ENCODE measurements around the gene VTCN1.
"Not testable (repeated sequence)": the region's sequence is repeated elsewhere in the genome, so short reads cannot be mapped to it uniquely, and the experiment has no call there.

VTCN1 gene

DNA sequence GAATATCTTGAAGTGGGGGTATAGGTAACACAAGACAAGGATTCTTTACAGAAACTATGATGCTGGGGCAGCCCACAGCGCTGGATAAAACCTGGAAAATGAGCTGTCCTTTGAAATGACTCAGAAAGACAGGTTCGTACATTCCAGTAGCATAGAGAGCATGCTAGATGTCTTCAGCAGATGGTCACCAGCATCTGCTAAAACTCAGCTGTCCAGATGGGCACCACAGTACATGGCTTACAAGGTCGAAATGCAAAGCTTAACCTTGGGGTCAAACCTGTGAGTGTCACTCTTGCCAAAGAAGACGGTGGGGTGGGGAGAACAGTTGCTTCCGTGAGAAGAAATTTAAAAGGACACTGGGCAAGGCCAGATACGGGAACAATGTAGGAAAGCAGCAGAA, 47.9 kb downstream of the VTCN1 start:
- DNase-seq = no peak

DNA sequence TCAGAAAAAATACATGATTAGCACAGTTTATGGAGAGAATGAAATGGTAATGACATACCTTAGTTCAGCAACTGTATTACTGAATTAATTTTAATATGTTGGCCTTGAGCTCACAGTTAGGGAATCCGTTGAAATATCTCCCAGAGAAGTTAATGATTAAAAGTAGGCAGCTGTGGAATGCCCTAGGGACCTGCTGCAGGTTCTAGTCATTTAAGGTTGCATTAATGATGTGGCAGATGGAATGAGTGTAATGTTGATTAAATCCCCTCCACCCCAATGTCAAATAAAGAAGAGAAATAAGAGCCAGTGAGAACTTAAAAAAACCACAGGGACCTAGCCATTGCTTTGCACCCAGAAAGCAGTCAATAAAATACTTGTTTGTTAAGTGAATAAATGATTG, 48.8 kb downstream of the VTCN1 start:
- no peak for DNase-seq

DNA sequence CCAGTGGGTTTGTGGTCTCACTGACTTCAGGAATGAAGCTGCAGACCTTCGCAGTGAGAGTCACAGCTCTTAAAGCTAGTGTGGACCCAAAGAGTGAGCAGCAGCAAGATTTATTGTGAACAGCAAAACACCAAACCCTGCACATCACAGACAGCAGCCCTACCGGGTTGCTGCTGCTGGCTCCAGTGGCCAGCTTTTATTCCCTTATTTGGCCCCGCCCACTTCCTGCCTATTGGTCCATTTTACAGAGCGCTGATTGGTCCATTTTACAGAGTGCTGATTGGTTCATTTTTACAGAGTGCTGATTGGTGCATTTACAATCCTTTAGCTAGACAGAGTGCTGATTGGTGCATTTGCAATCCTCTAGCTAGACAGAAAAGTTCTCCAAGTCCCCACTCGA, 59.4 kb downstream of the VTCN1 start:
- not testable (repeated sequence) for DNase-seq

DNA sequence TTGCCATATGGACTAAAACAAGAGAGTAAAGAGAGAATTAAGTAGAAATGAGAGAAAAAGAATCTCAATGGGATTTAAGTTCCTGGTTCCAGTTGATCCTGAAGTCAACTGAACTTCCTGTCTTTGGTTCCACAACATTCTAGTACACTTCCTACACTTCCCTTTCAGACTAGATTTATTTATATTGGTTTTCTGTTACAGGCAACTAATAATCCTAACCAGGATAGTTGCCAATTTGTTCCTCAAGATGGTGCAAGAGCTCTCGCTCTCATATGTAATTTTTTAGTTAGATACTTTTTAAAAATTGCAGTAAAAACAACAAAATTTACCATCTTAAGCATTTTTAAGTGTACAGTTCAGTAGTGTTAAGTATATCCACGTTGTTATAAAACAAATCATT, 60.4 kb downstream of the VTCN1 start:
- DNase-seq = no peak

DNA sequence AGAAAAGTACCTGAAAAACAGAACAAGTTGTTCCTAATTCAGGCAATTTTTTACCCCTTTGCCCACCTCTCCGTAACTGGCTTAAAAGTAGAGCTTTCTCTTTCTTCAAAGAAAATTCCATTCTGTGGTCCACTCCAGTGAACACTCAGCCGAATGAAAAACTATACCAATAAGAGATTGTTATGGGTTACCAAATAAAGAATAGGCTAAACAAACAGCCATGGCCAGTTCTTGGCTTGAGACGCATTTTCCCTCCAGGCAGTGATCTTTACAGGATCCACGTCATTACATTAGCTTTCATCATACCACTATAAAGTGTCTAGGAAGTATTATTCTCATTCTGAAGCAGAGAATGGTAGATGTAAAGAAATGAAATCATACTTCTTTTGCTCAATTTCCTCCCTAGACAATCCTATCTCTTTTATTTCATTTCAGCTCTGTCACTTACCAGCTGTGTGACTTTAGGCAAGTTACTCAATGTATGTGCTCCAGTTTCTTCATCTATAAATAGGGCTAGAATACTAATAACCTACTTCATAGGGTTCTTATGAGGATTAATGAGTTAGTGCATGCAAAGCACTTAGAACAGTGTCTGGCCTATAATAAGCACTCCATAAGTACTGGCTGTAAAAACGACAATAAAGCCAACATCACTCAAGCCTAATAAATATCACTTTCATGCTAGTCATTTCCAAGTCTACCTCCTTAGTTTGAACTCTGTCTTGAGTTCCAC, 62.7 kb downstream of the VTCN1 start:
- DNase-seq = no peak

DNA sequence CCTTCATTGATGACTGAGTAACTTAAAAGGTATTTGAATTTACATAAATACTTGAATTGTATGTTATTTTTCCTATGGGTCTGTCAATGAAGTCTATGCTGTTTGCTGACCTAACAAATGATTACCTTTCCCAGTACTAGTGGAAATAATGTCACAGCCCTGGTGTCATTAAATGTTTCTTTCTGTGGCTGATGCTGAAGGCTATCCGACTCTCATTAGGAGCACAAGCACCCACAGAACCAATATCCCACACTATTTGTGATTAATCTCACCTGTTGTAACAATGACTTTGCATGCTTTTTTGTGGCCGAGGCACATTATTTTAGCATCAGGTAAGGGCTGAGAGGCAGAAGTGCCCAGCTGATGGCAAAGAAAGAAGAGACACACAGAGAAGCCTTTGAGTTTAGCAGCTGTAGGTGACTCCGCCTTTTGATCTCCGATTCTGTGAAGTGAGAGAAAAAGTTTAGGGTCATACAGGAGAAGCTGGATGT, 63.3 kb downstream of the VTCN1 start:
- DNase-seq = no peak

DNA sequence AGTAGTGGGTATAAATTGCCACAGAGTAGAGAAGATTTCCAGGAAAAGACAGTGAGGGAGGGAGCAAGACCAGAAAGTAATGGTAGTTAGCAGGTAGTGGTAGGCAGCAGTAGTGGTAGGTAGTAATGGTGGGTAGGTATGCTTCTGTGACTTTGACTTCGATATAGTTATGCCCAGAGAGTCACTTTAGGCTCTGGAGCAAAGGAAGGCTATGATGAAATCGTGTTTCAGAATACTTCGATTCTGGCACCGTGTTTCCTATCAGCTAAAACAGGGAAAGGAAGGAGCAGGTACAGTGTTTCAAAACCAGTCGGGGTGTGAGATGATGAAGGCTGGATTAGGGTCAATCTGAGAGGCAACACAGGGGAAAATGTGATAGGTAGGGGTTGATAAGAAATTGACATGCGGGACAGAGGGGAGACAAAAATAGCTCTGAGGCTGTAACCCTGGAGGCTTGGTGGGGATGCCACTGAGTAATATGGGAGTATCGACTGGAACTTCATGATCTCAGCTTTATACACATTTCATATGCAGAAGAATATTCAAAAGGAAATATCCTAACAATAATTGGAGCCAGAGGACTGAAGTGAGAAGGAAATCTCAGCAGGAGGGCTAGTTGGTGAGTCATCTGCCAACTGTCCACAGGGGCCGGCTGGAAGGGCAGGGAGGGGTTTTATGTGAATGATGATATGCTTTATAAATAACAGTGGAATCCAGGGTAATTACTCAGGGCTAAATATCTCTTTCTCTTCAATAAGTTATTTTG, 64.0 kb downstream of the VTCN1 start:
- no peak for DNase-seq

DNA sequence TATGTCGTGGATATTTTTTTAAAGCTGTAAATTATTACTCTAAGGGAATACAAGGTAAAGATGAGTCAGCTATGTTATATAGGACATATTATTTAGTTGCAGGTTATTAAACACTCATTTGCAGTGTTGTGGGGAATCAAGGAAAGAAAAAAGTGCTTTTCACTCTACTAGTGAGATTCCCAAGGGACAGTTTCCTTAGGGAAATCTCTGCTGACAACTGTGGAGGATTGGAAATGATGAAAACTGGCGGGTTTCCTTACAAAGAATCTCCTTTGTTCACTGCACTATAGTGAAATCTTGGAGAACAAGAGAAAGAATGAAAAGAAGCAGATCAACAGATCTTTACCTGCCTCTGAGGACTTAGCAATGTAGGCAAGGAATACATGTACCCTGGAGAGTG, 64.7 kb downstream of the VTCN1 start:
- no peak for DNase-seq

DNA sequence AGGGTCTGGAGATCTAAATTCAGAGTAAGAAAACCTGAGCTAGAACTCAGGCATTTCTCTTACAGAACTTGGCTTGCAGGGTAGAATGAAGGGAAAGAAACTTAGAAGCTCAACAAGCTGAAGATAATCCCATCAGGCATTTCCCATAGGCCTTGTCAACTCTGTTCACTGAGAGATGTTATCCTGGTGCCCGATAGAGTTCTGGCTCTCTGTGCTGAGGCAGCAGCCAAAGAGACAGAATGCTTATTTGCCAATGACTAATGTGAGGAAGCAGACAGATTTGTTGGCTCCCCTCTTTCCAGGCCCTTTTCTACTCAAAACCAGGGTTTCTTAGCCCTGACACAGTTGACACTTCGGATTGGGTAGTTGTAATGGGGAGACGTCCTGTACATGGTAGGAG, 66.9 kb downstream of the VTCN1 start:
- no peak for DNase-seq

DNA sequence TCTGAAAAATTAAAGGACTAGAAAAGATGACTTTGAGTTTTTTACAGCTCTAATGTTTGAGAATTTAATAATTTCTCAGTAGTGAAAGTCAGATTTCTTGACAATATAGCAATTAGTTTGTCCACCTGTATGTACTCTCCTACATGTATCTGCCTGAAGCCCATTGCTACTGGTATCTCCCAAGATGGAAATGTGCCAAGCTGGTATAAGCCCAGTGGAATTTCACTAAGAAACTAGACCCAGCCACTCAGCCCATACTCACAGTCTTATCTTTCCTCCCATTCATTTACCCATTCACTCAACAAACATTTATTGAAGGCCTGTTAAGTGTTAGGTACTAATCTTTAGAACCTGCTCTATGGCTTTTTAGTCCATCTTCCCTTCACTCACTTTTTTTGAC, 67.6 kb downstream of the VTCN1 start:
- DNase-seq = no peak

DNA sequence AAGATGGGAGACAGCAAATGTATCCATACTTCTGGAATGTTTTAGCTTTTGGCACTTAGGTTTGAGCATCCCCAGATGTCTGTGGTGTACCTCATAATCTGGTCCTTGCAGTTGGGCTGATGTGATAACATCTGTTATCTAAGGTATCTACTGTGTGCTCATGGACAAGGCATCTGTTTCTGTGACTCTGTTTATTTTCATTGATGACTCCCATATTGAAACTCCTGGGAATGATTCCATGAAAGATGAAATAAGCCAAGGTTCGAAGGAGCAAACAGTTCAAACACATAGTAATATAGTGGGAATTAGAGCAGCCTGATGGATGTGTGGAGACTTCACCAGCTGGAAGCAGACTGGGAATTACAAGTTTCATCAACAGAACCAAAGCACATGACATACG, 68.5 kb downstream of the VTCN1 start:
- no peak for DNase-seq

DNA sequence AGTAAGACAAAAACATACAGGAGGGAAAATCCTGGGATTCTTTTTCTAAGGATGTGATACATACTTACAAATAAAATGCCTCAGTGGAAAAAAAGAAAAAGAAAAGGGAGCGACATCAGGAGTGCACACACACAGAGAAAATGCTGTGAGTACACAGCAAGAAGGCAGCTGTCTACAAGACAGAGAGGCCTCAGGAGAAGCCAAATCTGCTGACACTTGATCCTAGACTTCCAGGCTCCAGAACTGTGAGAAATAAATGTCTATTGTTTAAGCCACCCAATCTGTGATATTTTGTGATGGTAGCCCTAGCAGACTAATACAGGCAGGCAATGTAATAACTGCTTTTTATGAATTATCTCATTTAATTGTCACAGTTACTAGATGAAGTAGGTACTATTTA, 72.2 kb downstream of the VTCN1 start:
- DNase-seq = no peak

DNA sequence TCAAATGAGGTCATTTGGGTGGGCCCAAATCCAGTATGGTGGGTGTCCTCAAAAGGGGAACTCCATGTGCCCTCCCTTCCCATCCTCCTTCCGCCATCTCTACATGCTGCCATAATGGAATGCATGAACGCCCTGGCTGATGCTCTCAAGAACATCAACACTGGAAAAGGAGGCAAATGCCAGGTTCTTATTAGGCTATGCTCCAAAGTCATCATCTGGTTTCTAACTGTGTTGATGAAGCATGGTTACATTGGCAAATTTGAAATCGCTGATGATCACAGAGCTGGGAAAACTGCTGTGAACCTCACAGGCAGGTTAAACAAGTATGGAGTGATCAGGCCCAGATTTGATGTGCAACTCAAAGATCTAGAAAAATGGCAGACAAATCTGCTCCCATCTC, 72.6 kb downstream of the VTCN1 start:
- DNase-seq = no peak

DNA sequence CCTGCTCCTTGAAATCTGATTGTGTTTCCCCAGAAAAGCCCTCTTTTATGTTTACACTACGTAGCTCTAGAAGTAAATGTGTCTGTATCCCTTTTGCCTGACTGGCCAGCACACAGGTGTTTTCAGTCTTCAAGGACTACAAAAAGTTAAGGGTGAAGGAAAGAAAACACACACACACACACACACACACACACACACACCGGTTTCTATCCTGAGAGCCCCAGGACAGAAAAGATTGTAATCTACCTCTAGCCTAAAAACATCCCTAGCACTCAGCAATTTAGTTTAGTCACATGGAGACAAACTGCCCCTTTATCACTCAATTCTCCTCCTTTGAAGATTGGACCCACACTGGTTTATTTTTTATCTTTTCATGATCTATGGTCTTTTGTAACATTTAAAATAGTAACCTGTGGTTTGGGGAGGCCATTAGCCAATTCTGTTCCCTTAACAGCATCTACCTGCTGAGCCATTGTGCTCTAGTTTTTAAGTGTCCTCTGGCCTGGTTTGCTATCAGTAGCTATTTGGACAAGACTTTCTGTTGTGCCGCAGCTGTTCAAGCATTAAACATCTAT, 73.4 kb downstream of the VTCN1 start:
- no peak for DNase-seq

DNA sequence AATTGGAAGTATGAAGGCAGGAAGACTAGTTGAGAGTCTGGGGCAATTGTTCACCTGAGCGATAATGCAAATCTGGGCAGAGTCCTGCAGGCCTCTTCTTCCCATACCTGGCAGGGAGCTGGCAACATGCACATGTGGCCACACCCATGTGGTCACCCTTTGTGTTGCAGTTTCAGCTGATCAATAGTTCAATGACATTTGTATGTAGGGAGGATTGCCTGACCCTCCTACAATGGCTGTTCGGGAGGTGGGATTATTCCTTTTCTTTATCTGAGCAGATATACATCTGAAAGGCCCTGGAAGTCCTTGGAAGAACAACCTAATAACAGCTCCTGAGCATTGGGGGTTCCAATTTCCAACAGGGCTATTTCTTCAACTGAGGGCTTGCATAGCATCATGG, 74.0 kb downstream of the VTCN1 start:
- DNase-seq = no peak

DNA sequence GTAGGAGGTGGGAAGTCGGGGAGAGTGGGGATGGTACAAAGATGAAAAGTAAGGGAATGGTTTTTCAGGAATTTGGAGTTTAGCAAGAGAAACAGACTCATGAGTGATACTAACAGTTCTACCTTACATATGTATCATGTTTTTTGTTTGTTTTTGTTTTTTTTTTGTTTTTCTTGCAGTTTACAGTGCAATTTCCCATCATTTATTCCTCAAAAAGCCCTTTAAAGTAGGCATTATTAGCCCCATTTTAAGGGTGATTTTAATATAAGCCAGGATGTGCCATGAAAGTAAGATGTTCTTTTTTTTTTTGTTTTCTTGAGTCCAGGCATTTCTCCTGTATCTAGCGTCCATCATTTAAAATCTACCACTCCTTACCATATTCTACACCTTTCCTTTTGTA, 75.4 kb downstream of the VTCN1 start:
- no peak for DNase-seq

DNA sequence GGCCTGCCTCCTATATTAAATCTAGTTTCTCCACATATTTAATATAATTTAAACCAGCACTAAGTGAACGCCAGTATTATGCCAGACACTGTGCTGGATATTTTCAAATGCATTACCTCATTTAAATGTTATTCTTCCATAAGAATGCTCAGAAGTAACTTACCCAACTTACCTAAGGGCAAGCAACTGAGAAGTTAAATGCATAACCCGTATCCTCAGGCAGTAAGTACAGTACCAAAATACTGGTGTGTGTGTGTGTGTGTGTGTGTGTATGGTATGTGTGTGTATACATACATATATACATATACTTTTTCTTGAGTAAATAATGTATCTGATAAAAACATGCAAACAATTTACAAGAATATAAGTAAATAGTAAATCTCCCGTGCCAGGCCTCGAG, 80.2 kb downstream of the VTCN1 start:
- no peak for DNase-seq

DNA sequence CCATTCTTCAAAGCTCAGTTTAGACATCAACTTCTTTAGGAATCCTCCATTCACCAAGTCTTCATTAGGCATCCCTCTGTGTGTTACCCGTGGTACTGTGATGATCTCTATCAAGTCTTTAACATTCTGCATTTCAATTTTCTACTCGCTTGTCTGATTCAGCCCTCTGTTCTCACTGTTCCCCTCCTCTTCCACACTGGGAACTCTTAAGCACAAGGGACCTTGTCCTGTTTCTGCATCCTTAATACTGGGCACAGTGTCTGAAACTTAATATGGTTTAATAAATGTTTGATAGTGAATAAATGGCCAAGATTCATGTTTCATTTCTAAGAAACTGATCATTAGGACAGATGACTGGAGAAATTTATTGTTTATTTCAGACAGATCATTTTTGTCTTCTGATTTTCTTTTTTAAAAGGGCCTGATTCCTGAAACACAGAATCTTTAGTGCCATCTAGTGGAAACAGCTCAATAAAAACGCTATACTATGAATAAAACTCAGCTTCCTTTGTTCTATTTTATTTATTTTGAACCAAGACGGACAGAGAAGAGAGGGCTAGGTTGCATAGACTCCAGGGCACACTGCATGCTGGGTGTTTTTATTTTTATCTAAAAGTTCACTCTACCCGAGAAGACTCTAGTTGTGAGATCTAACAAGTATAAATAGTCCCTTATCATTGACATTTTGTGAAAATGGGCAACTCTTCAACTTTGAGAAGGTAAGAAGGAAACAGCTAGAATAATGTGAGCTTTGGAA, 82.2 kb downstream of the VTCN1 start:
- DNase-seq = peak in 1 of 2 donors; percentile 51

DNA sequence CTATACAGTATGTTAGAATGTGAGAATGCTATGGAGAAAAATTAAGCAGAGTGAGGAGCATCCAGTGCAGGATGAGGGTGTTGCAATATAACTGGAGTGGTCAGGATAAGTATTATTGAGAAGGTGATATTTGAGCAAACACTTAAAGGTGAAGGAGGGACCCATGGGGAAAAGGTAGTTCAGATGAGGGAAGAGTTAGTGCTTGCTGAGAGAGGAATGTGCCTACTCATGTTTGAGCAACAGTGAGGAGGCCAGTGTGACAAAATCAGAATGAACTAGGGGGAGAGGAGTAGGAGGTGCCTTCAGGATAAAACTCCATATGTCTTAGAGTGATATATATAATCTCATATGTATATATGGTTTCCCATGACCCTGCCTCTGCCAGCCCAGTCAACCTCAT, 82.9 kb downstream of the VTCN1 start:
- no peak for DNase-seq

DNA sequence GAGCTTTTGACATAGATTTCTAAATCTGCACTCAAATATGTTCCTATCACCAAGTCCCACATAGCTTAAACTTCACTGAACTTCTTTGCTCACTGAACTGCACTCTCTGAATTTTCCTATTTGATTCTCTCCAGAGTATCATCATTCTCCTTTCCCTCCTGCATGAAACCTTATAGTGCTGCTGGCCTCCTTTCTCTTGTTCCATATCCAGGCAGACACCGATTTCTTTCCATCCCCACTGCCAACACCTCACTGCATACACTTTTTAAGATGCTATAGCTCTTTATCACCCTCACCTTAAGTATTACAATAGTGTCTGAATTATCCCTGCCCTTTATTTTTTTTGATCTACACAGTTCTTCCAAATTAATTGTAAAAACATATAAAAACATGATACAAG, 86.1 kb downstream of the VTCN1 start:
- no peak for DNase-seq

DNA sequence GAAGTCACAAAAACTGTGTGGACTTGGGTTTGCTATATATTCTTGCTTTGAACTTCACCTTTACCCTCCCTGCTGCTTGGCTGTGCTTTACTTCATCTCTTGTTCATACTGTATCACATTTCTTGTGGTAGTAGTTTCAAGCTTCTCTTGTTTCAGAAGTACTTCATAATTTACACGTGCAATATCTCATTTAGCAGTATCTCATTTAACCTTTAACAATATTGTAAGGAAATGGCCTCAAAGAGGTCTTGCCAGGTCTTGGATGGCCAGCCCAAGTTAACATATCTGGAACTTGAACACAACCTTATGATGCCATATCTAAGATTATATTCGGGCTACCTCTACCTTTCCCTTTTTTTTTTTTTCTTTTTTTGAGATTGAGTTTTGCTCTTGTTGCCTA, 87.5 kb downstream of the VTCN1 start:
- no peak for DNase-seq

DNA sequence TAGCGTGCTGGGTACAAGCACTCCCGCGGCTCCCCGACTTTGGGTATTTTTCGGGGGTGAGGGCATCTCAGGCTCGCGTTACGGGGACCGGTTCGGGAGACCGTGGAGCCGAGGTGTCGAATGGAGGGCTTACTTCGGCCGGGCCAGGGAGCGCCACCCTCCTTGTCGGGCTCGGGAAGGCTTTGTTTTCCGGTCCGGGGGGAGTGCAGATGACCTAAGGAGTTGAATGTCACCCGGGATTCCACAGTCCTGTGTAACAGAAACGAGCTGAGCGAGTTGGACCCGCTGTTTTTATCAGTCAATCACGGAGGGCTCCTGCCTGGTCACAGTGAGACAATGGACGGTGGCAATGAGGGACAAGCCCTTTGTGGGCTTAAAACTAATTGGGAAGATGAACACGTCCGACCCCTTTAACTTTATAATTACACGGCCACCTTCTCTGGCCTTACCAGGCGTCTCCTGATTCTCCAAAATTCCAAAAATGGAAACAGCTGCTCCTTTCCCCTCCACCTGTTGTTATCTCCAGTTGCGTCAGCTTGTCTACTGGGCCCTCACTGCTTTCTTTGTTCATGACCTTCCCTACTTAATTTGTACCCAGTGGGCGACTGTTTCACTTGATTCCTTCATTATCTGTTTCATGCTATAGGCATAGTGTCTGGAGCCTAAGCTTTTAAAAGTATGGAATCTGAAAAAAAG, 88.2 kb downstream of the VTCN1 start:
- DNase-seq = no peak

All from CD4-positive, alpha-beta T cell treated with Interleukin-4 for 1 hour (primary cell).